Muscle of leg (tissue), 11 donors: ENCODE measurements around the gene PAX8. TPM values are rescaled to one million over a fixed set of nuclear protein-coding genes. Genes with fewer than 3 reads are reported as not detected.

Experiments used
- DNase-seq: peaks from one replicate; pipeline ENCODE4 v3.0.0; 2013
- H3K27ac ChIP-seq: one replicate; pipeline ENCODE4 v1.5.1; 2013; ENCODE audit warnings: mild to moderate bottlenecking, low read length, control low read depth
- H3K27me3 ChIP-seq: one replicate; pipeline ENCODE4 v1.6.1; 2013; ENCODE audit warnings: low read length; ENCODE audit not compliant: control insufficient read depth, insufficient read depth
- H3K36me3 ChIP-seq: one replicate; pipeline ENCODE4 v1.6.1; 2013; ENCODE audit warnings: low read length; ENCODE audit not compliant: control insufficient read depth, insufficient read depth
- H3K4me1 ChIP-seq: one replicate; pipeline ENCODE4 v1.6.1; 2013; ENCODE audit warnings: low read length; ENCODE audit not compliant: control insufficient read depth, insufficient read depth
- H3K4me3 ChIP-seq: one replicate; pipeline ENCODE4 v1.5.1; 2013; ENCODE audit warnings: low read length, control low read depth
- H3K9me3 ChIP-seq: replicated peaks from 2 replicates; pipeline ENCODE4 v1.6.1; 2013; ENCODE audit warnings: low read depth, low read length; ENCODE audit not compliant: control insufficient read depth
- WGBS: methylation state at CpG from one replicate; pipeline ENCODE4 v1.1.5; 2013; ENCODE audit warnings: missing lambda C conversion rate; ENCODE audit not compliant: insufficient coverage; 5-methylcytosine and 5-hydroxymethylcytosine counted together
- polyA plus RNA-seq, 8 donors: library from polyadenylated mRNA; unstranded; fragments of 120-200 nt; gene quantifications; one replicate each; pipeline versions ENCODE4 v1.2.1 to v1.2.3, GENCODE V29; 2013; ENCODE audit warnings: inconsistent platforms in 1 of 8, low replicate concordance in 1 of 8; ENCODE audit not compliant: insufficient read length in 8 of 8, insufficient read depth in 1 of 8
- total RNA-seq: library from RNA; stranded (reverse); fragments of 120-200 nt; gene quantifications from one replicate; pipeline ENCODE4 v1.2.4, GENCODE V29; 2013

Gene PAX8
- total and polyA plus RNA-seq, 9 donors: 0.02 to 11.3 (median 2.5) TPM

DNA sequence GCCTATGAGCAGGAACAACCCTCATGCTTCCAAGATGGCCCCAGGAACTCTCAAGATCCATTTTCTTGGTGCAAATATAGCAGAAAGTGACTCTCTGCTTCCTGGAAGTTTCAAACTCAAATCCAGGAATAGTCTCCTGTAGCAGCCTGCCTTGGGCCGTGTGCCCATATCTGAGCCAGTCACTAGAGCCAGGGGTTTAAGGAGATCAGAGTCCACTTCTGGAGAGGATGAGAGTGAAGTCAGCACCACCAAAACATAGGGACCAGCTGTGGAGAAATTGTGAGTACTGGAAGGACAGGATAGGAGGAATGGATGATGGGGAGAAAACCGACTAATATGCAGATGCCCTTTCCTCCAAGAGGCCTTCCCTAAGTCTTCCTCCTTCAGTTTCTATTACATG is 71.7 kb downstream of the PAX8 start:
- Histone ChIP-seq H3K36me3 (no peaks in the 10 kb centered on the region), H3K27me3 (no peaks in the 10 kb centered on the region), H3K27ac (no peak overlapping the region), H3K4me1 (peaks cover 11% of the 10 kb centered on the region), H3K4me3 (no peak overlapping the region), H3K9me3 (no peaks in the 10 kb centered on the region)
- WGBS: 50% methylated on average over 1 of the region's 2 CpGs
- no peak for DNase-seq

DNA sequence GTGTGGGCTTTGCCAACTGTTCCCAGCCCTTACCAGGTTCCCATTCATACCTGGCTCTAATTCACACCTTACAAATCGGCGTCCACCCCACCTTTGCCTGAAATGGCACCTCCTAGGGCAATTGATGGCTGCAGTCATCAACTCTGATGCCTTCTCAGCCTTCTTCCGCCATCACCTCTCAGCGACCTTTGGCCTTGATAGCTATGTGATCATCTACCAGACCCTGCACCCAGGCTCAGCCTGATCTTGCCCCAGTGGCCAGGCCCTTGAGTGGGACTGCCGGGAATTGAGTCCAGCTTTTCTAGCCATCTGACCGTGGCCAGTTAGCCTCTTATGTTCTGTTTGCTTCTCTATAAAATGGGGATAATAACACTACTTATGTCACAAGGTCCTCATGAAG is 72.5 kb downstream of the PAX8 start:
- WGBS: 90% methylated on average over 4 of the region's 6 CpGs

DNA sequence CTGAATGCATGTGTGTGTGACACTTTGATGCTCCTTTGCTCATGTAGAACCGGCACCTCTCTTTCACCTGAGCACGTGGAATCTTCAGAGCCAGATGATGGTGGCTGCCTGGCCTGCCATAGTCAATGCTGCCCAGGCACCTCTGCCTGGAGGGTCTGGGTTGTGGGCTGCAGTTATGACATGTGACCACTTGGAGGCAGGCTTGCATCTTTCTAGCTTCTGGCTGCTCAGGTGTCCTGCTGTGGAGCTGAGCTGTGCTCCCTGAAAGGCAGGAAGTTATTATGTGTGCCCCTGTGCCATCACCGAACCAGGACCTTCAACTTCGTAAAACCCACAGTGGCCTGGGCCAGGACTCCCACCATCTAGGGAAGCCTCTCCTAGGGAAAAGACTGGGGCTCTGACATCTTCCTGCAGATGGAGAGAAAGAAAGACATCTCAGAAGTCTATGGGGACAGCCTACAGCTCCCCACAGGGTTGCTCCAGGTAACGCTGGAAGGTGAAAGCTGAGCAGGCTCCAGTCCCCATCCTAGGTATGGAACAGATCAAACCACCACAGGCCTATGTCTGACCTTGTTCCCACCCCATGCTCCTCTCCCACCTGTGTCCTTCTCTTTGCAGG is 74.7 kb downstream of the PAX8 start:
- 13% methylated on average over 2 of the region's 5 CpGs for WGBS
- Histone ChIP-seq H3K4me3 (no peak overlapping the region), H3K9me3 (no peaks in the 10 kb centered on the region), H3K27me3 (no peaks in the 10 kb centered on the region), H3K4me1 (peaks cover 3% of the 10 kb centered on the region), H3K36me3 (no peaks in the 10 kb centered on the region), H3K27ac (no peak overlapping the region)
- peak; percentile 65 for DNase-seq

More for the DNA sequence above, 72.5 kb downstream of the PAX8 start:
- H3K9me3 ChIP-seq: no peaks in the 10 kb centered on the region
- H3K27ac ChIP-seq: no peak overlapping the region
- no peaks in the 10 kb centered on the region for H3K27me3 ChIP-seq
- no peak overlapping the region for H3K4me3 ChIP-seq
- peaks cover 3% of the 10 kb centered on the region for H3K4me1 ChIP-seq
- no peak for DNase-seq
- no peaks in the 10 kb centered on the region for H3K36me3 ChIP-seq

DNA sequence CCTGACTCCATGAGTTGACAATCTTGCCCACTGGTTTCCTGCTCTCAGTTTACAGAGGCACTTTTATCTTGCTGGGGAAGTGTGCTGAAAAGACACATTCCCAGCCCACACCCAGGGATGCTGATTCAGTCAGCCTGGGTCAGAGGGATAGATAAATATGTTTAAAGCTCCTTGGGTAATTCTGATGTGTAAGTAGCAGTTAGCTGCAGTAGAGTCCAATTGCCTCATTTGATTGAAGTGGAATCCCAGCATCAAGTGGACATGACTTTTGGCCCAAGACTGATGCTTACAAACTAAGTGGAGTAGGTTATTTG is 75.5 kb downstream of the PAX8 start:
- no peaks in the 10 kb centered on the region for H3K9me3 ChIP-seq
- H3K27me3 ChIP-seq: peaks cover 2% of the 10 kb centered on the region
- no peak overlapping the region for H3K27ac ChIP-seq
- H3K4me1 ChIP-seq: peaks cover 8% of the 10 kb centered on the region
- no peak for DNase-seq
- H3K4me3 ChIP-seq: no peak overlapping the region
- no peaks in the 10 kb centered on the region for H3K36me3 ChIP-seq

DNA sequence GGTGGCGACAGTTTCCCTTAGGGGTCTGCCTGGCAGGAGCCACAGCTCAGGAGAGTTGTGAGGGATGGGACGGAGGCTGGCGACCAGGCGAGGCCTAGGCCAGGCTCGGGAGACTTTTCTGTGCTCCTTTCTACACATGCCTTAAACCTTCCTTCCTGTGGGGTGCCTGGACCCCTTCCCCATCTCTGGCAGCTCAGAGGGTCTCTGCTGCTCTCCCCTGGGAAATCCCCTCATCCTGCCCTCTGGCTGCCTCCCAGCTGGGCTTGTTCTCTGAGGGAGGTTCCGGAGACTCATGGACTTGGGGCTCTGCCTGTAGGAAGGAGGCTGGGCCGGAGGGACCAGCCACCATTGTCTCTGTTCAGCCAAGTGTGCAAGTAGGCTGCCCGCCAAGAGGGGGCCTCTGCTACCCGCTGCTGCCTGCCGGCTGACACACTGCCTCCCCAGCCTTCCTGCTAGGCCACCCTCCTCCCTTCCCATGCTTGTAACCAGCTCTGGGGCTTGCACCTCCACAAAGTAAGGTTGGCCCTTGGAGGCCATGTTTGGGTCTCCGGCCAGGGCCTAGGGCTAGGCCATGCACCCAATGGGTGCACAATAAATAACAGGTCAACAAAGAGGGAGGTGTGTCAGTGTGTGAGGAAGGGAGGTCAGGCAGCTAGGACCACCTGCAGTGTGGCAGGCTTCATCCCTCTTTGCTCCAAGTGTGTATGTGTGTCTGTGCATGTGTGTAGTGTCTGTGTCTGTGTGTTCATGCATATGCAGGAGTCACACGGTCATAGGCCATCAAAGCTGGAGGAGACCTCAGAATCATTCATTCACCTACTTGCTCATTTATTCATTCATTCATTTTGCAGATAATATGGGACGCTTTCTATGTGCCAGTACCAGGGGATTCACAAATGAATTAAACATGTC is 76.2 kb downstream of the PAX8 start:
- H3K4me3 ChIP-seq: no peak overlapping the region
- H3K4me1 ChIP-seq: peaks cover 8% of the 10 kb centered on the region
- WGBS: 68% methylated on average over 8 of the region's 13 CpGs
- H3K27me3 ChIP-seq: peaks cover 2% of the 10 kb centered on the region
- no peak overlapping the region for H3K27ac ChIP-seq
- DNase-seq: no peak
- H3K36me3 ChIP-seq: no peaks in the 10 kb centered on the region
- H3K9me3 ChIP-seq: no peaks in the 10 kb centered on the region

DNA sequence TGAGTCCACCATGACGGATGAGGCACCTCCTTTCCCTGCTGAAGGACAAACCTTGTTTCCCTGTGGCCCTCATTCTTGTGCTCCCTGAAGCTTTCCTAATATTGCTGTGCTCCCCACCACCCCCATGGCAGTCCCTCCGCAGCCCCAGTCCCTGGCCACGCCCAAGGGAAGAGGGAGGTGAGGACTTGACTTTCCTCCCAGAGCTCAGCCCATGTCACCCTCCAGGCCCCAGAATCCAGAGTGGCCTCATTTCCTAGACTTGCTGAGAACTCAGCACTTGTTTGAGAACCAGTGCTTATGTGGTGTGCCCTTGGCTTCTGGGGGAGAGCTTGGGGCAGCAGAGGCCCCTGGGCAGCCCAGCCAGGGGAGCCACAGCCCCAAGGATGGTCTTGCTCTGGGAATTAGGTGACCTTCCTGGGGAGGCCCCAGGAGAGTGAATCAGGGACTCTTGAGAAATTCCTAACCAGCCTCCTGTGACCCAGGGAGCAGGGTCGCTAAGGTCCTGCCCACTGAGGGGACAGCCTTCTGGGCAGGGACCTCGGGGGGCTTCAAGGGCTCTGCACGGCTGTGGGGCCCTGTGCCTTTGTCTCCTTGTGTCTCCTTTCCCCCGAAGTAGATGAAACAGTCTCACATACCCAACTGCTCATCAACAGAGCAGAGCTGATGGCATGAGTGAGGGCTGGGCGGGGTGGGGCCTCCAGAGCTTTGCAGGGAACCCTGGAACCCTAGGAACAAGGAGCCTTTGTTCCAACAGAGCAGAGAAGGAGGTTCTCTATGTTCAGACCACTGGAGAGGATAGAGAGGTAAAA is 77.0 kb downstream of the PAX8 start:
- Histone ChIP-seq H3K36me3 (no peaks in the 10 kb centered on the region), H3K4me1 (peaks cover 8% of the 10 kb centered on the region), H3K4me3 (no peak overlapping the region), H3K9me3 (no peaks in the 10 kb centered on the region), H3K27ac (no peak overlapping the region), H3K27me3 (peaks cover 2% of the 10 kb centered on the region)
- WGBS: 72% methylated on average over 3 of the region's 8 CpGs
- no peak for DNase-seq

DNA sequence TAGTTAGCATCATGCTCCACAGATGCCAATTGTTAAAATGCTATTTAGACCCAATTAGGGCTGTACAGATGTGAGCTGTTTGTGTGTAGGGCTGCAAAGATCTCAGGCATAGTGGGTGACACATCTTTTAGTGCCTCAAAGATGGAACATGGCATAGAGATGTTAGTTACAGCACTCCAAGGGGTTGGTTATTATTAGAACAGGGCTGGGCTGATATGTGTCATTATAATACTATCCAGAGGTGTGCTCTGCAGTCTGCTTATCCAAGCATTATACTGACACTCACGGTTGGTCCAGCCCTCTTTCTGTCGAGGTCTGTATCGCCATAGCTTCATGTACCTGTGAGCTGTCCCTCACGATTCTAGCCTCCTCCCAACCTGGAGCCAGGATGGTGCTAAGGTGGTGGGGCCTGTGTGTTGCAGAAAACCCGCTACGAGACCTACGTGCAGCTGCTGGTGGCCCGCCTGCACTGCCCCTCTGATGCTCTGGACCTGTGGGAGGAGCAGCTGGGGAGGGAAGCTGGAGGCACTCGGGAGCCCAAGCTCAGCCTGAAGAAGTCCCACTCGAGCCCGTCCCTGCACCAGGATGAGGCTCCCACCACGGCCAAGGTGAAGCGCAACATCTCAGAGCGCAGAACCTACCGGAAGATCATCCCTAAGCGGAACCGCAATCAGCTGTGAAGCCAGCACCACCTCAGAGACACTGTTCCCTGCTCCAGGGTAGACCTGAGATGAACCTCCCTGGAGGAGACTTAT is 77.8 kb downstream of the PAX8 start:
- Histone ChIP-seq H3K9me3 (no peaks in the 10 kb centered on the region), H3K27ac (no peak overlapping the region), H3K36me3 (no peaks in the 10 kb centered on the region), H3K4me3 (no peak overlapping the region), H3K4me1 (peaks cover 8% of the 10 kb centered on the region), H3K27me3 (peaks cover 2% of the 10 kb centered on the region)
- no peak for DNase-seq
- 80% methylated on average over 13 of the region's 17 CpGs for WGBS

DNA sequence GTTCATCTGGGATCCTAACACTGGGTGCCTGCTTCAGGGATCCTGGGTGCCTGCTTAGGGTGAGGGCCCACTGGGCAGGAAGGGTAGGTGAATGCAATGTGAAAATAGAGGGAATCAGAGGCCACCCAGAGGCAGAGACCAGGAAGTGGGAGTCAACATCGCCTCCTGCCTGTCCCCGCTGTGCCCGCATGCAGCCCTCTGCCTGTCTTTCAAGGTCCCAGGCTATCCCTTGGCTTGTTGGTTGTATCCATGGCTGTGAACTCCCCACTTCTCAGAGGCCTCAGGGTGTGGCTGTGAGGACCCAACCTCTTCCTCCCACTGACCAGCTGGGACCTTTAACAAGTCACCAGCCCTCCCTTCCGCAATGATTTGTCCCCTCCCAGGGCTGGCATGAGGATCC is 78.5 kb downstream of the PAX8 start:
- Histone ChIP-seq H3K4me3 (no peak overlapping the region), H3K9me3 (no peaks in the 10 kb centered on the region), H3K27me3 (peaks cover 2% of the 10 kb centered on the region), H3K36me3 (no peaks in the 10 kb centered on the region), H3K4me1 (peaks cover 8% of the 10 kb centered on the region), H3K27ac (no peak overlapping the region)
- no peak for DNase-seq
- WGBS: 95% methylated on average over 3 of the region's 4 CpGs

DNA sequence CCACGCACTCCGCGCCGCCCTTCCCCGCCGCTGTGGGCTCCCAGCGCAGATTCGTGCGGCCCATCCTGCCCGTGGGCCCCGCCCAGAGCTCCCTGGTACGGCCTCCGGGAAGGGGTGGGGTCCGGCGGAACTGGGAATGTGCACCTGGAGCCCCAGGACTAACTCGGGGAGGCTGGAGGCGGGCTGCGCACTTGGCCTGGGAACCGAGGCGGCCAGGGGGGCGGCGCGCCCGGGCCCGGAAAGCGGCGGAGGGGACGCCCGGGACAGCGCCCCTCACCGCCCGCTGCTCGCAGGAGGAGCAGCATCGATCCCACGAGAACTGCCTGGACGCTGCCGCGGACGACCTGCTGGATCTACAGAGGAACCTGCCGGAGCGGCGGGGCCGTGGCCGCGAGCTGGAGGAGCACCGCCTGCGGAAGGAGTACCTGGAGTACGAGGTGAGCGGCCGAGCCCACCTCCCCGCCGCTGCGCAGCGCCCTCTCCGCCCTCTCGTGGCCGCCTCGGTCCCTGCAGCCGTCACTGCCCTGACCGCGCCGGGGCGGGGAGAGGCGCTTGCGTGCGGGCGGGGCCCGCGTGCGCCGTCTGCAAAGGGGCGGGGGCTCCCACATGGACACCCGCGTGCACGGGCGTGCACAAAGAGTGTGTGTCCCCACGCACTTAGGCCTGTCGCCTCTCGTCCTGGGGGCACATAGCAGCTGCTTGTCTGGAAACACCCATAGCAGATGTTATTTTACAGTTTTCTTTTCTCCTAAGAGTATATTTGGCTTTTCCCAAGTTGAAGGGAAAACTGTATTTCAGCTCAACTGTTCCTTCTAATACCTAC is 79.7 kb downstream of the PAX8 start:
- Histone ChIP-seq H3K36me3 (no peaks in the 10 kb centered on the region), H3K4me1 (peaks cover 8% of the 10 kb centered on the region), H3K4me3 (peak overlapping the region; percentile 63), H3K27me3 (peaks cover 2% of the 10 kb centered on the region), H3K27ac (no peak overlapping the region), H3K9me3 (no peaks in the 10 kb centered on the region)
- WGBS: under 1% methylated on average over 79 of the region's 79 CpGs
- peak; percentile 84 for DNase-seq
